Measurements from ENCODE around the gene TTC12. TPM values are rescaled to one million over a fixed set of nuclear protein-coding genes. Genes with fewer than 3 reads are reported as not detected.

TTC12 gene
- polyA plus RNA-seq, 1 of the 3 experiments (the other 2 are of a cell fraction): 15.1 TPM

- H2AFZ ChIP-seq (ENCODE audit: low read depth): no peak overlapping the region
- no peak overlapping the region for H3K4me3 ChIP-seq (ENCODE audit: low read depth in 2 of 2, low read length in 1 of 2)
- H3K4me1 ChIP-seq (ENCODE audit: control insufficient read depth in 1 of 2, insufficient read depth in 2 of 2, low read depth in 1 of 2, low read length in 1 of 2): peaks cover 0 to 3% of the 10 kb centered on the region in 2 experiments; a peak in 2 of 4 replicates
- TF ChIP-seq RXRA (IDR thresholded peaks at IDR 0.05; ENCODE audit: borderline replicate concordance, low read depth) (no peak), CHD2 (IDR thresholded peaks at IDR 0.05; ENCODE audit: low read length, partially characterized antibody) (no peak), MAX (IDR thresholded peaks at IDR 0.05; ENCODE audit: low read depth) (no peak), TCF12 (IDR thresholded peaks at IDR 0.05) (no peak)
- H3K27ac ChIP-seq (ENCODE audit: low read depth in 2 of 2, low read length in 1 of 2): no peak overlapping the region
- H4K20me1 ChIP-seq (ENCODE audit: insufficient read depth): no peaks in the 10 kb centered on the region
- no peak overlapping the region for H3K9ac ChIP-seq
- no peaks in the 10 kb centered on the region for H3K9me2 ChIP-seq
- H3K79me2 ChIP-seq (ENCODE audit: insufficient read depth): no peaks in the 10 kb centered on the region
- H3K9me3 ChIP-seq: no peaks in the 10 kb centered on the region
- CTCF ChIA-PET: interaction anchor here (1.2 to 4.9 kb wide), 3 partner anchors 224 to 464 kb away, joined by 3 to 34 read pairs (median 6); no protein-coding TSS in a partner anchor
- POLR2A ChIA-PET: no interaction called here
- H3K4me2 ChIP-seq: no peak overlapping the region
- H3F3A ChIP-seq (replicated peaks; ENCODE audit: insufficient read depth): no peaks in the 10 kb centered on the region
- 51% methylated on average over 2 of the region's 2 CpGs for WGBS (ENCODE audit: low lambda C conversion rate)
- H3K27me3 ChIP-seq (ENCODE audit: insufficient read depth): no peaks in the 10 kb centered on the region
- H3K36me3 ChIP-seq (replicated peaks in 1 of 2; ENCODE audit: control insufficient read depth in 1 of 2, insufficient read depth in 2 of 2, low read length in 1 of 2): no peaks in the 10 kb centered on the region
- DNase-seq: no peak
These were observed 5.8 kb upstream of the TTC12 start for GRCh38 chr11:113308601-113309000.

GRCh38 chr11:113311536-113311935 lies 2.8 kb upstream of the TTC12 start:
- WGBS (ENCODE audit: low lambda C conversion rate): 86% methylated on average over 1 of the region's 1 CpG
- no peak overlapping the region for H3K4me2 ChIP-seq
- ChIA-PET CTCF (interaction anchor here (0.5 to 4.9 kb wide), 4 partner anchors 12 to 419 kb away, joined by 3 to 34 read pairs (median 6); no protein-coding TSS in a partner anchor), POLR2A (no interaction called here)
- no peaks in the 10 kb centered on the region for H3K79me2 ChIP-seq (ENCODE audit: insufficient read depth)
- H3K27me3 ChIP-seq (ENCODE audit: insufficient read depth): no peaks in the 10 kb centered on the region
- no peak overlapping the region for H2AFZ ChIP-seq (ENCODE audit: low read depth)
- no peak overlapping the region for H3K27ac ChIP-seq (ENCODE audit: low read depth in 2 of 2, low read length in 1 of 2)
- TF ChIP-seq MAX (IDR thresholded peaks at IDR 0.05; ENCODE audit: low read depth): no peak
- no peak for TF ChIP-seq YY1 (IDR thresholded peaks at IDR 0.05; ENCODE audit: low read depth)
- TF ChIP-seq RCOR1 (IDR thresholded peaks at IDR 0.05; ENCODE audit: low read length): no peak
- no peak for TF ChIP-seq FOSL2 (IDR thresholded peaks at IDR 0.05; ENCODE audit: borderline replicate concordance, low read depth)
- TF ChIP-seq SIN3A (IDR thresholded peaks at IDR 0.05; ENCODE audit: borderline replicate concordance, low read depth, low read length): no peak
- TF ChIP-seq RXRA (IDR thresholded peaks at IDR 0.05; ENCODE audit: borderline replicate concordance, low read depth): no peak
- TF ChIP-seq POLR2AphosphoS5 (IDR thresholded peaks at IDR 0.05; ENCODE audit: low read depth, low read length): no peak
- TF ChIP-seq REST (IDR thresholded peaks at IDR 0.05; ENCODE audit: low read depth, low read length): no peak
- TF ChIP-seq FOXM1 (IDR thresholded peaks at IDR 0.05; ENCODE audit: low read depth): no peak
- no peak for TF ChIP-seq TCF12 (IDR thresholded peaks at IDR 0.05)
- TF ChIP-seq GATA2 (CRISPR knock-in tag; IDR thresholded peaks at IDR 0.05): no peak
- TF ChIP-seq CHD2 (IDR thresholded peaks at IDR 0.05; ENCODE audit: low read length, partially characterized antibody): no peak
- no peak for TF ChIP-seq RAD21 (IDR thresholded peaks at IDR 0.05; ENCODE audit: low read length)
- TF ChIP-seq TEAD4 (IDR thresholded peaks at IDR 0.05; ENCODE audit: borderline replicate concordance, insufficient read depth): no peak
- TF ChIP-seq EP300 (IDR thresholded peaks at IDR 0.05; ENCODE audit: borderline replicate concordance in 1 of 2, low read depth in 1 of 2, low read length in 1 of 2): no peak
- no peak for TF ChIP-seq NRF1 (IDR thresholded peaks at IDR 0.05; ENCODE audit: low read depth, low read length)
- no peak for TF ChIP-seq USF1 (IDR thresholded peaks at IDR 0.05; ENCODE audit: borderline replicate concordance, low read depth)
- no peak for TF ChIP-seq USF2 (IDR thresholded peaks at IDR 0.05; ENCODE audit: borderline replicate concordance, low read depth, low read length)
- TF ChIP-seq NFIC (IDR thresholded peaks at IDR 0.05; ENCODE audit: borderline replicate concordance): no peak
- H3K9me2 ChIP-seq: no peaks in the 10 kb centered on the region
- peaks cover 0 to 2% of the 10 kb centered on the region in 2 experiments for H3K36me3 ChIP-seq (replicated peaks in 1 of 2; ENCODE audit: control insufficient read depth in 1 of 2, insufficient read depth in 2 of 2, low read length in 1 of 2)
- no peak overlapping the region for H3K4me3 ChIP-seq (ENCODE audit: low read depth in 2 of 2, low read length in 1 of 2)
- no peak overlapping the region for H3K9ac ChIP-seq
- no peak for DNase-seq
- H3F3A ChIP-seq (replicated peaks; ENCODE audit: insufficient read depth): no peaks in the 10 kb centered on the region
- H3K4me1 ChIP-seq (ENCODE audit: control insufficient read depth in 1 of 2, insufficient read depth in 2 of 2, low read depth in 1 of 2, low read length in 1 of 2): peaks cover 0 to 13% of the 10 kb centered on the region in 2 experiments; a peak in 2 of 4 replicates
- H4K20me1 ChIP-seq (ENCODE audit: insufficient read depth): no peaks in the 10 kb centered on the region
- H3K9me3 ChIP-seq: no peaks in the 10 kb centered on the region
